CD14-positive monocyte (primary cell): ENCODE data around the gene PRSS1. TPM values are rescaled to one million over a fixed set of nuclear protein-coding genes. Genes with fewer than 3 reads are reported as not detected.

Experiments
- DNase-seq, 3 donors: peaks; one replicate each; pipeline ENCODE4 v3.0.0-alpha.2; 2011 to 2022
- H2AFZ ChIP-seq: 2 replicates; pipeline ENCODE4 v1.6.0; 2012; ENCODE audit warnings: mild to moderate bottlenecking, low read depth, low read length, inconsistent platforms; ENCODE audit not compliant: insufficient read depth, poor library complexity, severe bottlenecking
- H3K27ac ChIP-seq, 2 donors: 1 replicate in 1 of 2; 2 replicates in 1 of 2; pipeline ENCODE4 v1.5.1; 2012 to 2013; ENCODE audit warnings: low read length in 2 of 2, control low read depth in 1 of 2, inconsistent platforms in 1 of 2, low read depth in 1 of 2, mild to moderate bottlenecking in 1 of 2
- H3K27me3 ChIP-seq, 2 donors: one replicate each; pipeline versions ENCODE4 v1.6.0 to v1.6.1; 2011 to 2013; ENCODE audit warnings: low read length in 2 of 2; ENCODE audit not compliant: control insufficient read depth in 2 of 2, insufficient read depth in 2 of 2
- H3K36me3 ChIP-seq, 2 donors: replicated peaks in 1 of 2; 1 replicate in 1 of 2; 2 replicates in 1 of 2; pipeline versions ENCODE4 v1.5.1 to v1.6.1; 2012 to 2013; ENCODE audit warnings: low read length in 2 of 2, control low read depth in 1 of 2, inconsistent platforms in 1 of 2, mild to moderate bottlenecking in 1 of 2; ENCODE audit not compliant: insufficient read depth in 2 of 2, control insufficient read depth in 1 of 2
- H3K4me1 ChIP-seq, 2 donors: 1 replicate in 1 of 2; 2 replicates in 1 of 2; pipeline versions ENCODE4 v1.5.1 to v1.6.1; 2012 to 2013; ENCODE audit warnings: low read length in 2 of 2, control low read depth in 1 of 2, inconsistent platforms in 1 of 2, mild to moderate bottlenecking in 1 of 2, moderate library complexity in 1 of 2; ENCODE audit not compliant: insufficient read depth in 2 of 2, control insufficient read depth in 1 of 2
- H3K4me2 ChIP-seq: replicated peaks from 2 replicates; pipeline ENCODE3; 2012; ENCODE audit warnings: low read length, moderate library complexity, mild to moderate bottlenecking; ENCODE audit not compliant: poor library complexity, severe bottlenecking; ENCODE audit errors: extremely low read depth
- H3K4me3 ChIP-seq, 3 experiments: fragments of 200-600 bp in 1 of 3; sonication (generic) in 1 of 3; replicated peaks in 1 of 3; 1 replicate in 2 of 3; 2 replicates in 1 of 3; pipeline ENCODE4 v1.5.1; 2011 to 2013; ENCODE audit warnings: low read length in 3 of 3, mild to moderate bottlenecking in 3 of 3, control low read depth in 2 of 3, low read depth in 2 of 3, inconsistent platforms in 1 of 3, moderate library complexity in 1 of 3
- H3K79me2 ChIP-seq: 2 replicates; pipeline ENCODE4 v1.6.0; 2012; ENCODE audit warnings: mild to moderate bottlenecking, control low read depth, inconsistent platforms, low read length, moderate library complexity; ENCODE audit not compliant: insufficient read depth
- H3K9ac ChIP-seq: 2 replicates; pipeline ENCODE4 v1.6.0; 2017; ENCODE audit warnings: low read length, mild to moderate bottlenecking; ENCODE audit not compliant: insufficient read depth, poor library complexity, severe bottlenecking
- H3K9me3 ChIP-seq, 2 donors: replicated peaks in 1 of 2; 1 replicate in 1 of 2; 2 replicates in 1 of 2; pipeline versions ENCODE4 v1.5.1 to v1.6.1; 2012 to 2013; ENCODE audit warnings: low read length in 2 of 2, control low read depth in 1 of 2; ENCODE audit not compliant: control insufficient read depth in 1 of 2, insufficient read depth in 1 of 2
- H4K20me1 ChIP-seq: 2 replicates; pipeline ENCODE4 v1.6.0; 2012; ENCODE audit warnings: mild to moderate bottlenecking, low read length, control low read depth, moderate library complexity; ENCODE audit not compliant: insufficient read depth
- H3K27ac Mint-ChIP-seq, 7 donors: one replicate each; pipeline ENCODE4 v1.8.0; 2020; ENCODE audit warnings: mild to moderate bottlenecking in 7 of 7, mixed read lengths in 7 of 7, moderate library complexity in 6 of 7, inconsistent platforms in 2 of 7
- H3K27me3 Mint-ChIP-seq, 3 donors: one replicate each; pipeline ENCODE4 v1.8.0; 2021 to 2022; ENCODE audit warnings: low read depth in 3 of 3, mild to moderate bottlenecking in 3 of 3, mixed read lengths in 3 of 3, moderate library complexity in 3 of 3, inconsistent platforms in 1 of 3
- H3K36me3 Mint-ChIP-seq, 2 donors: one replicate each; pipeline ENCODE4 v1.8.0; 2020; ENCODE audit warnings: mixed read lengths in 2 of 2, inconsistent platforms in 1 of 2, mild to moderate bottlenecking in 1 of 2
- H3K4me1 Mint-ChIP-seq: one replicate; pipeline ENCODE4 v1.8.0; 2020; ENCODE audit warnings: mild to moderate bottlenecking, mixed read lengths
- H3K4me3 Mint-ChIP-seq, 2 donors: one replicate each; pipeline ENCODE4 v1.8.0; 2020; ENCODE audit warnings: mild to moderate bottlenecking in 2 of 2, mixed read lengths in 2 of 2, moderate library complexity in 1 of 2
- H3K9me3 Mint-ChIP-seq, 7 donors: one replicate each; pipeline ENCODE4 v1.8.0; 2020 to 2022; ENCODE audit warnings: mixed read lengths in 7 of 7, mild to moderate bottlenecking in 6 of 7, moderate library complexity in 6 of 7, inconsistent platforms in 2 of 7
- CTCF ChIP-seq: fragments of 200-600 bp; IDR thresholded peaks from one replicate; pipeline ENCODE4 v1.8.0; 2022; ENCODE audit warnings: antibody characterized with exemption, mild to moderate bottlenecking
- WGBS: methylation state at CpG from one replicate; pipeline ENCODE4 v1.1.5; 2013; ENCODE audit warnings: missing lambda C conversion rate; ENCODE audit not compliant: insufficient coverage; 5-methylcytosine and 5-hydroxymethylcytosine counted together
- intact Hi-C, 2 donors: fragments of 100-400 bp; cut with micrococcal nuclease; formaldehyde crosslinking; loops; one replicate each; pipeline versions ENCODE4 v1.15.0 to v1.15.1; 2023
- polyA plus RNA-seq, 3 donors: library from polyadenylated mRNA; depleted of rRNA in 1 of 3; unstranded in 2 of 3; stranded (reverse) in 1 of 3; fragments of 300-500 nt in 2 of 3; fragments of >200 nt in 1 of 3; fragmentation: Illumina TruSeq in 2 of 3; gene quantifications; 1 replicate in 2 of 3; 2 replicates in 1 of 3; pipeline ENCODE4 v1.2.3, GENCODE V29; 2012 to 2021

The PRSS1 gene
- polyA plus RNA-seq, 3 donors, result not detected

GRCh38 chr7:142787783-142788182 lies 38.5 kb downstream of the PRSS1 start:
- no peaks in the 10 kb centered on the region for H3K79me2 ChIP-seq
- H3K4me3 ChIP-seq, result no peak overlapping the region
- no CpG with 5 or more reads among the region's 6 CpGs for WGBS
- Mint-ChIP-seq H3K4me3 (peak overlapping the region in 1 of 2 donors; percentile 13), H3K4me1 (peaks cover 8% of the 10 kb centered on the region), H3K27me3 (peaks cover 0 to 3% (median 1%) of the 10 kb centered on the region in 3 donors), H3K27ac (peak overlapping the region in 3 of 7 donors; percentile 27 to 46 (median 43)), H3K36me3 (no peaks in the 10 kb centered on the region), H3K9me3 (peaks cover 0 to 4% (median 0%) of the 10 kb centered on the region in 7 donors)
- H3K9me3 ChIP-seq, result no peaks in the 10 kb centered on the region
- DNase-seq, result no peak
- H3K4me2 ChIP-seq, result no peak overlapping the region
- no peak overlapping the region for H2AFZ ChIP-seq
- TF ChIP-seq CTCF, result no peak
- no peaks in the 10 kb centered on the region for H3K36me3 ChIP-seq
- H3K27ac ChIP-seq, result no peak overlapping the region
- H3K4me1 ChIP-seq, result peaks cover 3 to 4% of the 10 kb centered on the region in 2 donors
- intact Hi-C loops, result loop anchor here in 1 of 2 donors (10.0 kb wide), 1 partner anchor 263 kb away; no protein-coding TSS in a partner anchor
- no peaks in the 10 kb centered on the region for H3K27me3 ChIP-seq
- no peak overlapping the region for H3K9ac ChIP-seq
- no peaks in the 10 kb centered on the region for H4K20me1 ChIP-seq

DNA sequence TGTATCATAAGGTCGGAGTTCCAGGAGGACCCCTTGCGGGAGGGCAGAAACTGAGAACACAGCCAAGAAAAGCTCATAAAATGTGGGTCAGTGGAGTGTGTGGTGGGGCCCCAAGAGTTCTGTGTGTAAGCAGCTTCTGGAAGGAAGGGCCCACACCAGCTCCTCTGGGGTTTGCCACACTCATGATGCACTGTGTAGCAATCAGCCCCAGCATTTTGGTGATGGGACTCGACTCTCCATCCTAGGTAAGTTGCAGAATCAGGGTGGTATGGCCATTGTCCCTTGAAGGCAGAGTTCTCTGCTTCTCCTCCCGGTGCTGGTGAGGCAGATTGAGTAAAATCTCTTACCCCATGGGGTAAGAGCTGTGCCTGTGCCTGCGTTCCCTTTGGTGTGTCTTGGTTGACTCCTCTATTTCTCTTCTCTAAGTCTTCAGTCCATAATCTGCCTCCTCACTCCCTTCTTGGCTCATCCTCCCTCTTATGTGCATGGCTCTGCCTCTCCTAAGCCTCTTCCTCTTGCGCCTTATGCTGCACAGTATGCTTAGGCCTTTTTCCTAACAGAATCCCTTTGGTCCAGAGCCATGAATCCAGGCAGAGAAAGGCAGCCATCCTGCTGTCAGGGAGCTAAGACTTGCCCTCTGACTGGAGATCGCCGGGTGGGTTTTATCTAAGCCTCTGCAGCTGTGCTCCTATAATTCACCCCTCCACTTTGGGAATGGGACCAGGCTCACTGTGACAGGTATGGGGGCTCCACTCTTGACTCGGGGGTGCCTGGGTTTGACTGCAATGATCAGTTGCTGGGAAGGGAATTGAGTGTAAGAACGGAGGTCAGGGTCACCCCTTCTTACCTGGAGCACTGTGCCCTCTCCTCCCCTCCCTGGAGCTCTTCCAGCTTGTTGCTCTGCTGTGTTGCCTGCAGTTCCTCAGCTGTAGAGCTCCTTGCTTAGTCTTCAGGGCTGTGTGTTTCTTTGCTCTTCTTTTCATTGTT lies 39.3 kb downstream of the PRSS1 start:
- Histone ChIP-seq H3K36me3 (no peaks in the 10 kb centered on the region), H3K9me3 (no peaks in the 10 kb centered on the region), H3K79me2 (no peaks in the 10 kb centered on the region), H2AFZ (no peak overlapping the region), H3K27me3 (no peaks in the 10 kb centered on the region), H3K27ac (no peak overlapping the region), H3K4me3 (no peak overlapping the region), H3K4me2 (no peak overlapping the region), H4K20me1 (no peaks in the 10 kb centered on the region), H3K4me1 (no peaks in the 10 kb centered on the region), H3K9ac (no peak overlapping the region)
- Mint-ChIP-seq H3K9me3 (no peaks in the 10 kb centered on the region), H3K27me3 (peaks cover 0 to 3% (median 1%) of the 10 kb centered on the region in 3 donors), H3K4me1 (no peaks in the 10 kb centered on the region), H3K4me3 (peak overlapping the region in 1 of 2 donors; percentile 53), H3K36me3 (no peaks in the 10 kb centered on the region), H3K27ac (peak overlapping the region in 1 of 7 donors; percentile 42)
- no peak for TF ChIP-seq CTCF
- intact Hi-C loops, result loop anchor here in 1 of 2 donors (10.0 kb wide), 1 partner anchor 264 kb away; no protein-coding TSS in a partner anchor
- no peak for DNase-seq
- 96% methylated on average over 6 of the region's 10 CpGs for WGBS
